ENCODE data around the gene IRF1.

IRF1 gene

DNA sequence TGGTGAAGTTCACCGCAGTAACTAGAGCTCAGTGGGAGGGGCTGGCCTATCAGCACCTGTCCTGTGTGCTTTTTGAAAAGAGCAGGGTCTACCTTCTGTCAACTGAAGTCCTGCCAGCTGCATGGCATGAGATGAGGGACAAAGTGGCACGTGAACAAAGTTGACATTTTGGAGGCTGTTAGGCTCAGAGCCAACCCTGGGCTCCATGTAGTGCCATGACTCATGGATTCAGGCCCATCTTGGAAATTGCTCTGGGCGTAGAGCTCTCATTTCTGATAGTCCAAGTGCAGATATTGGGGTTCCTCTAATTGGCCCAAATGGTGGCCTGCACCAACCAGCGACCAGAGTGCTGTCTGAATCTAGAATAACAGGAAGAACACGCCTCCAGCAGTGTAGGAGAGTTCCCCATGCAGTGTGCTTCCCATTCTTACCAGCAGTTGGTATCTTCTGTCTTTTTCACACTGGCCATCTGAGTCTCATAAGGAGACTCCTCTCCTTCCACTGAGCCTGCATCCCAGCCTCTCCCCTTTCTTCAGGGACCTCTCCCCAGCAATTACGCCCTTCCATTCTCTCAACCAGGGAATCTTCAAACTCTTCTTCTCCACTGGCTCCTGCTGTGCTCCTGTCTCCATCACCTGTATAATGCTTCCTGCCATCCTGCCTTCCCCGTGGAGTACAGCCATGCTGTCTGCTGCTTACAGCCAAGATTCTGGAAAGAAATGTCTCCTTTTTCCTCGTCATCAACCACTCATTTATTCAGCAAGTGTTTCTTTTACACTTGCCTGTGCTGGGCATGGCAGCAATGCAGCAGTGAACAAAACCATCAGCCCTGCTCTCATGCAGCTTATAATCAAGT, 30.4 kb downstream of the IRF1 start:
- Mint-ChIP-seq H3K9me3 (no peaks in the 10 kb centered on the region), H3K27me3 (no peaks in the 10 kb centered on the region), H3K4me3 (no peak overlapping the region), H3K27ac (peak overlapping the region; percentile 55), H3K36me3 (ENCODE audit: low read depth) (peaks cover 11% of the 10 kb centered on the region), H3K4me1 (peaks cover 87% of the 10 kb centered on the region)
- DNase-seq (no peak), ATAC-seq (no peak)

- Mint-ChIP-seq H3K4me3 (peak overlapping the region; percentile 13), H3K27me3 (no peaks in the 10 kb centered on the region), H3K27ac (peak overlapping the region; percentile 75), H3K4me1 (peaks cover 85% of the 10 kb centered on the region), H3K36me3 (ENCODE audit: low read depth) (peaks cover 15% of the 10 kb centered on the region), H3K9me3 (peaks cover 2% of the 10 kb centered on the region)
- DNase-seq (no peak), ATAC-seq (no peak)
Observed at GRCh38 chr5:132459031-132459982, 31.3 kb downstream of the IRF1 start.

DNA sequence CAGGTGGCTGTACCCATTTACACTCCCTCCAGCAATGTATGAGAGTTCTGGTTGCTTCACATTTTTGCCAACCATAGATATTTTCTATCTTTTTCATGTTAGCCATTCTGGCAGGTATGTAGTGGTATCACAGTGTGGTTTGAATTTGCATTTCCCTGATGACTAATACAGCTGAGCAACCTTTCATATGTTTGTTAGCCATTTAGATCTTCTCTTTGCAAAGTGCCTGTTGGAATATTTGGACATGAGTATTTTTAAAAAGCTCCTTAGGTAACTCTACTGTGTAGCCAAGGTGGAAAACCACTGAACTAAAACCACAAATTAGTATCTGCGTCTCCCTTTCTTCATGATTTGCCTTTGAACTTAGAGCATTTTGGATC, 31.9 kb downstream of the IRF1 start:
- no peaks in the 10 kb centered on the region for H3K27me3 Mint-ChIP-seq
- peak overlapping the region; percentile 13 for H3K4me3 Mint-ChIP-seq
- peaks cover 22% of the 10 kb centered on the region for H3K36me3 Mint-ChIP-seq (ENCODE audit: low read depth)
- H3K4me1 Mint-ChIP-seq: peaks cover 85% of the 10 kb centered on the region
- H3K27ac Mint-ChIP-seq: peak overlapping the region; percentile 75
- ATAC-seq (peak; percentile 75), DNase-seq (no peak)
- peaks cover 4% of the 10 kb centered on the region for H3K9me3 Mint-ChIP-seq

GRCh38 chr5:132458226-132458560, 32.4 kb downstream of the IRF1 start:
- Mint-ChIP-seq H3K36me3 (ENCODE audit: low read depth) (peaks cover 25% of the 10 kb centered on the region), H3K27me3 (no peaks in the 10 kb centered on the region), H3K27ac (peak overlapping the region; percentile 75), H3K9me3 (peaks cover 4% of the 10 kb centered on the region), H3K4me3 (no peak overlapping the region), H3K4me1 (peaks cover 85% of the 10 kb centered on the region)
- DNase-seq (no peak), ATAC-seq (no peak)

- peak overlapping the region; percentile 75 for H3K27ac Mint-ChIP-seq
- H3K36me3 Mint-ChIP-seq (ENCODE audit: low read depth): peaks cover 28% of the 10 kb centered on the region
- ATAC-seq: peak; percentile 30
- DNase-seq: no peak
- H3K27me3 Mint-ChIP-seq: no peaks in the 10 kb centered on the region
- peaks cover 89% of the 10 kb centered on the region for H3K4me1 Mint-ChIP-seq
- H3K9me3 Mint-ChIP-seq: peaks cover 4% of the 10 kb centered on the region
- no peak overlapping the region for H3K4me3 Mint-ChIP-seq
Observed at GRCh38 chr5:132457371-132458225, 33.0 kb downstream of the IRF1 start.

DNA sequence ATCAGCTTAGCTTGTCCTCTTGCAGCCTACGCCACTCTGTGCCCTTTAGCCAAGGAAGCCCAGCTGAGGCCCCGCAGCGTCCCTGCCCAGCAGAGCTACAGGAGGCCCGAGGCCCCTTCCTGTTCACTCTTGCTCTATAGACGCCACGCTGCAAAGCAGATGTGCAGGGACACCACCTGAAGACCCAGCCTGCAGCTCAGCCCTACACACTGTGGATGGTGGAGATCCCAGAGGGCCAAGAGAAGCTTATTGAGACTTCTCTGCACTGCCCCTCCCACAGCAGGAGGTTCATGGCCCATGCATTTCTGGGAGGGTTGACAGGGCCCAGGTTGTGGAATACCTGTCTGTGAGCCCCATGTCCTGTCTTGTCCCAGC, 33.6 kb downstream of the IRF1 start:
- Mint-ChIP-seq H3K4me3 (peak overlapping the region; percentile 49), H3K27ac (peak overlapping the region; percentile 75), H3K9me3 (peaks cover 4% of the 10 kb centered on the region), H3K27me3 (no peaks in the 10 kb centered on the region), H3K36me3 (ENCODE audit: low read depth) (peaks cover 31% of the 10 kb centered on the region), H3K4me1 (peaks cover 91% of the 10 kb centered on the region)
- peak; percentile 13 for ATAC-seq
- no peak for DNase-seq

DNA sequence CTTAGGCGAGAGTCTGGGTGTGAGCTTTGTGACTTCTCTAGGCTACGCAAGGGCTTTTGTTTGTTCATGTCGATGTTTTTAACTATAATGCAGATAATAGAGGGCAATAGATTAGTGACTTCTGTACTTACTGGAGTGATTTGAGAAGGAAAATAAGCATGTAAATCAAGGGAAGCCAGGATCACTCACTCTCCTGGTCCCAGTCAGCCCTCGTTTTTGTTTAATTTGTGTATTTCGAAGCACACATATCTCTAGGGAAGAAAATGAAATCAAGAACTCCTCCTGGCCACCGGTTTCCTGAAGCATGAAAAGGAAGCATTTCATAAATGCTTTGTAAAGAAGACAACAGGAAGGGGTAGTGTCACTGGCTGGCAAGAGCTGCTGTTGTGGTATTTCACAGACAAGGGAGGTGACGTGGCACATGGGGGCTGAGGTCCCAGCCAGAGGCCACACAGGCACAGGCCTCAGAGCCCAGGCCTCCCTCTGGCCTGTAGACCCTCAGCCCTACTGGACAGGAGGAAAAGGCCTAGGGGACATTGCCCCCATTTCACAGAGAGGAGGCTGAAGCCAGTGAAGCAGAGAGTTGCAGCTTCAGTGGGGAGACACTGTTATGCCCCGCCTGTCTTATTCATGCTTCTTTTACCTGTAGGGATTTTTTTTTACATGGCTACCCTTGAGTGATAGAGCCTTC, 34.1 kb downstream of the IRF1 start:
- Mint-ChIP-seq H3K36me3 (ENCODE audit: low read depth) (peaks cover 28% of the 10 kb centered on the region), H3K27ac (peak overlapping the region; percentile 75), H3K9me3 (peaks cover 4% of the 10 kb centered on the region), H3K4me1 (peaks cover 88% of the 10 kb centered on the region), H3K27me3 (no peaks in the 10 kb centered on the region), H3K4me3 (peak overlapping the region; percentile 49)
- ATAC-seq (peak; percentile 48), DNase-seq (peak; percentile 60)

DNA sequence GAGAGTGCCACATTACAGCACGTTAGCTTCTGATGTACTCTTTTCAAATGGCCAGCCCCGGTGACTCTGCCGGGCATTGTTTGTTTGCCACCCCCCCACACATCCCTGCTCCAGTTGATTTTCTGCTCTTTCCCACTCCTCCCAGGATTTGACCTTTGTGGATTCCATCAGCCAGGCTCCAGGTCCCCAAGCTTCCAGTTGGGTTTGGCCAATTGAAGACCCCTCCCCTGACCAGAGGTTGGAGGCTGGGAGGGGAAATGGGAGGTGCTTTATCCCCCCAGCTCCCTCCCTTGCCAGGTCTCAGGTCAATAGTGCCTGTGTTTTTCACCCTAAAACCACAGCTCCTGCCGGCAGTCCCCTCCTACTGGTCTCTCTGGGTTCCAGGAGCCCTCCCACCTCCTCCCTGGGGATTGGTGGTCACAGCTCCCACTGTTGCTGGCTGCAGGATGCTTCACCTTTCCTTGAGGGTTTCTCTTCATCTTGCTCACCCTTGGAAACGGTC, 34.9 kb downstream of the IRF1 start:
- no peaks in the 10 kb centered on the region for H3K27me3 Mint-ChIP-seq
- H3K4me3 Mint-ChIP-seq: peak overlapping the region; percentile 49
- peak overlapping the region; percentile 75 for H3K27ac Mint-ChIP-seq
- H3K36me3 Mint-ChIP-seq (ENCODE audit: low read depth): peaks cover 29% of the 10 kb centered on the region
- DNase-seq (no peak), ATAC-seq (no peak)
- peaks cover 4% of the 10 kb centered on the region for H3K9me3 Mint-ChIP-seq
- peaks cover 81% of the 10 kb centered on the region for H3K4me1 Mint-ChIP-seq

DNA sequence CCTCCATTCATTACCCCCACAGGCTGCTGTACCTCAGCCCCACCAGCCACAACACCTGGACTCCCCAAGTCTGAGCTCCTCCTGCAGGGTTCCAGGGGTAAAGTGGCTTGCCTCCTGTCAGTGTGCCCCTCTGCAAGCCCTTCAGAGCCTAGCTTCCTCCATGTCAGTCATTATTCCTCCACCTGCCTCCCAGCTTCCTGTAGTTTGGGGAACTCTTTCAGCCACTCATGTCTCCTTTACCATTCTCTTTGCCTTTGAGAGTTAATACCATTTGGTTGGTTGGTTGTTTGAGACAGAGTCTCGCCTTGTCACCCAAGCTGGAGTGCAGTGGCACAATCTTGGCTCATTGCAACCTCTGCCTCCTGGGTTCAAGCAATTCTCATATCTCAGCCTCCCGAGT, 36.2 kb downstream of the IRF1 start:
- Mint-ChIP-seq H3K4me3 (no peak overlapping the region), H3K4me1 (peaks cover 71% of the 10 kb centered on the region), H3K36me3 (ENCODE audit: low read depth) (peaks cover 28% of the 10 kb centered on the region), H3K27ac (peak overlapping the region; percentile 37), H3K9me3 (peaks cover 4% of the 10 kb centered on the region), H3K27me3 (no peaks in the 10 kb centered on the region)
- no peak for DNase-seq
- ATAC-seq: no peak

GRCh38 chr5:132451387-132451786, 39.2 kb downstream of the IRF1 start:
- DNase-seq (no peak), ATAC-seq (no peak)
- no peak overlapping the region for H3K27ac Mint-ChIP-seq
- H3K4me3 Mint-ChIP-seq: no peak overlapping the region
- H3K9me3 Mint-ChIP-seq: peaks cover 4% of the 10 kb centered on the region
- H3K4me1 Mint-ChIP-seq: peaks cover 62% of the 10 kb centered on the region
- H3K36me3 Mint-ChIP-seq (ENCODE audit: low read depth): peaks cover 41% of the 10 kb centered on the region
- no peaks in the 10 kb centered on the region for H3K27me3 Mint-ChIP-seq

- ATAC-seq (no peak), DNase-seq (no peak)
- no peaks in the 10 kb centered on the region for H3K9me3 Mint-ChIP-seq
- H3K27me3 Mint-ChIP-seq: no peaks in the 10 kb centered on the region
- H3K36me3 Mint-ChIP-seq (ENCODE audit: low read depth): peaks cover 34% of the 10 kb centered on the region
- no peak overlapping the region for H3K4me3 Mint-ChIP-seq
- peaks cover 62% of the 10 kb centered on the region for H3K4me1 Mint-ChIP-seq
- H3K27ac Mint-ChIP-seq: no peak overlapping the region
Observed at GRCh38 chr5:132449060-132449459, 41.5 kb downstream of the IRF1 start.

DNA sequence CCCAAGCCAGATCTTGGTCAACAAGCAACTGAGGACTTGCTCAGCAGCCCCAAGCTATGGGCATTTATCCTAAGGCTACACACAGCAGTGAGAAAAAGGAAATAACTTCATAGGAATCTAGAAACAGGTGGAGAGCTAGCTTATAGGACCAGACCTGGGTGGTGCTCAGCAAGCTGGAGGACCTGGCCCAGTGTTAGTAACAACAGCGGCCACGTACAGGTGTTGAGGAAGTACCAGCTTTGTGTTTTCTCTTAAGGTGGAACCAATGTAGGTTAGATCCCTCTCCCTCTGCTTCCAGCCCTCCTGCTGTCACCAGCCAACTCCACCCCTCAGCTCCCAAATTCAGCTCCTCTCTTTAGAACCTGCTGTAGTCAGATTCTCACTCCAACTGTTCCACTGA, 43.4 kb downstream of the IRF1 start:
- H3K27me3 Mint-ChIP-seq: no peaks in the 10 kb centered on the region
- peaks cover 21% of the 10 kb centered on the region for H3K36me3 Mint-ChIP-seq (ENCODE audit: low read depth)
- DNase-seq: no peak

GRCh38 chr5:132446621-132447020, 44.0 kb downstream of the IRF1 start:
- DNase-seq (no peak), ATAC-seq (no peak)
- no peaks in the 10 kb centered on the region for H3K27me3 Mint-ChIP-seq
- peaks cover 55% of the 10 kb centered on the region for H3K4me1 Mint-ChIP-seq
- H3K4me3 Mint-ChIP-seq: no peak overlapping the region
- no peaks in the 10 kb centered on the region for H3K9me3 Mint-ChIP-seq
- H3K27ac Mint-ChIP-seq: no peak overlapping the region
- peaks cover 21% of the 10 kb centered on the region for H3K36me3 Mint-ChIP-seq (ENCODE audit: low read depth)

More for the DNA sequence above, 43.4 kb downstream of the IRF1 start:
- H3K4me1 Mint-ChIP-seq: peaks cover 50% of the 10 kb centered on the region
- no peak overlapping the region for H3K4me3 Mint-ChIP-seq
- no peak overlapping the region for H3K27ac Mint-ChIP-seq
- H3K9me3 Mint-ChIP-seq: no peaks in the 10 kb centered on the region
- no peak for ATAC-seq

Measured in activated naive CD8-positive, alpha-beta T cell treated with anti-CD3 and anti-CD28 coated beads, Interleukin-2, amount 50 U/mL, for 24 hours (primary cell).